ENCODE measurements around the gene WWP2.

GRCh38 chr16:69932228-69932627, 170.1 kb downstream of the WWP2 start:
- TF ChIP-seq POLR2A (IDR thresholded peaks at IDR 0.05) (no peak), CTCF (IDR thresholded peaks at IDR 0.05) (no peak)
